ENCODE results near the gene KIF24. TPM values are rescaled to one million over a fixed set of nuclear protein-coding genes. Genes with fewer than 3 reads are reported as not detected.
A peak's percentile ranks its signal among the peaks of the same experiment; 100 is the strongest.

KIF24 gene
- total and polyA plus RNA-seq, 2 of the 8 experiments (the other 6 are each of a cell fraction or from before 2014, with no cell fraction given), result 2.7 to 3.9 TPM

DNA sequence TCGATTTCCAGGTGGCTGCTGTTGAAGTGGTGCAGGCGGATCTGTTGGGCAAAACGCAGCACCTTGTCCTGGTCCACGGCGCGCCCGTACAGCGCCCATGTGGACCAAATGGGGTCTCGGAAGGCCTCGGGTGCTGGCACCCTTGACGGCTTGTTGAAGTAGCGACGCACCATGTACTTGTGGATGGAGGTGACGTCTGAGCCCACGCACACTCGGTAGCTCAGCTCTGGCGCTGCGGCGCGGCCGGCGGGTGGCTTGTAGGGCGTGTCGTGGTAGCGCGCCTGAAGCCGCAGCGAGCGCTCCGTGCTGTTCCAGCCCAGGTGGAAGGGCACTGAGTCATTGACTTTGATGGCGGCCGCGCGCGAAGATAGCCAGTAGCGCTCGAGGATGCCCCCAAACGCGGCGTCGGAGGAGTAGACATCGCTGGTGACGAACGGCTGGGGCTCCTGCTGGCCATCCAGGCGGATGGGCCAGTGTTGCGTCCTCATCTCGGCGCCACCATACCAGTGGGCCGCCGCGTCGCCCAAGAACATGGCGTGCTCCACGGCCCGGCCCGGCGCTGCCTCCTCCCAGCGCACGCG is 42.9 kb upstream of the KIF24 start:
- ChIA-PET CTCF (ENCODE audit: partially characterized antibody) (interaction anchor here (0.7 to 19.4 kb wide), 5 partner anchors 9 to 118 kb away, joined by 3 to 350 read pairs (median 6); no protein-coding TSS in a partner anchor), POLR2A (ENCODE audit: partially characterized antibody) (interaction anchor here (1.2 kb wide), 1 partner anchor 33 kb away, joined by 3 read pairs; no protein-coding TSS in a partner anchor)
- no peaks in the 10 kb centered on the region for H3K79me2 ChIP-seq (ENCODE audit: control insufficient read depth in 1 of 2, insufficient read depth in 2 of 2, low read length in 2 of 2)
- H2AFZ ChIP-seq (ENCODE audit: low read length), result no peak overlapping the region
- 91% methylated on average over 44 of the region's 60 CpGs; no CpG with 5 or more reads in 1 of the 2 experiments for WGBS, 2 experiments (ENCODE audit: extremely low coverage in 1 of 2, insufficient coverage in 1 of 2, insufficient read length in 1 of 2, insufficient replicate concordance in 2 of 2, low coverage in 1 of 2, low lambda C conversion rate in 2 of 2, missing lambda C conversion rate in 1 of 2)
- no peak overlapping the region for H2BK12ac ChIP-seq (ENCODE audit: low read depth, low read length)
- no peak overlapping the region for H3K14ac ChIP-seq (ENCODE audit: insufficient read length)
- no peak overlapping the region for H2BK15ac ChIP-seq (ENCODE audit: low read length)
- no peak overlapping the region for H4K5ac ChIP-seq (ENCODE audit: insufficient read length, low read depth, low read length)
- H2BK20ac ChIP-seq (ENCODE audit: low read length), result no peak overlapping the region
- H3K23me2 ChIP-seq (ENCODE audit: low read depth, low read length), result peaks cover 9% of the 10 kb centered on the region
- H3K4me2 ChIP-seq (ENCODE audit: insufficient read depth in 1 of 2, low read depth in 2 of 2, low read length in 2 of 2), result no peak overlapping the region
- H3K4ac ChIP-seq (replicated peaks; ENCODE audit: insufficient read length, low read depth, low read length), result no peak overlapping the region
- no peak overlapping the region for H3K56ac ChIP-seq (replicated peaks; ENCODE audit: insufficient read length, low read depth, low read length)
- H4K8ac ChIP-seq (ENCODE audit: extremely low read depth, insufficient read depth, low read length), result peak overlapping the region; percentile 80
- peaks cover 0 to 9% (median 0%) of the 10 kb centered on the region in 4 experiments; a peak in 1 of 8 replicates for H3K36me3 ChIP-seq (ENCODE audit: control insufficient read depth in 2 of 4, insufficient read depth in 4 of 4, low read length in 3 of 4)
- peaks cover 3 to 4% (median 3%) of the 10 kb centered on the region in 4 experiments; a peak in 6 of 7 replicates for H3K4me1 ChIP-seq (replicated peaks in 1 of 4; ENCODE audit: control insufficient read depth in 3 of 4, insufficient read depth in 4 of 4, low read length in 3 of 4)
- H3K79me1 ChIP-seq (ENCODE audit: low read depth, low read length), result no peaks in the 10 kb centered on the region; the same call in 1 of the 2 replicates
- H4K91ac ChIP-seq (replicated peaks; ENCODE audit: insufficient read length, low read length), result no peak overlapping the region
- no peak overlapping the region for H2AK5ac ChIP-seq (ENCODE audit: low read depth, low read length)
- H3K27me3 ChIP-seq (replicated peaks in 1 of 4; ENCODE audit: control insufficient read depth in 3 of 4, extremely low read depth in 1 of 4, insufficient read depth in 3 of 4, low read length in 3 of 4), result peaks cover 0 to 6% (median 3%) of the 10 kb centered on the region in 4 experiments; a peak in 3 of 7 replicates
- H3K9me3 ChIP-seq (ENCODE audit: insufficient read depth in 2 of 2, low read depth in 1 of 2, low read length in 1 of 2), result peaks cover 0 to 6% of the 10 kb centered on the region in 2 experiments; a peak in 2 of 4 replicates
- no peak overlapping the region for H3K18ac ChIP-seq (ENCODE audit: extremely low read depth, low read length)
- peaks cover 0 to 4% of the 10 kb centered on the region in 2 experiments for H4K20me1 ChIP-seq (replicated peaks in 1 of 2; ENCODE audit: control insufficient read depth in 1 of 2, insufficient read depth in 2 of 2, low read length in 2 of 2)
- no peak overlapping the region for H2BK120ac ChIP-seq (replicated peaks; ENCODE audit: low read depth, low read length)
- H3K27ac ChIP-seq (ENCODE audit: low read depth, low read length), result no peak overlapping the region
- FAIRE-seq (no peak), DNase-seq (ENCODE audit: low read depth in 1 of 2, low spot score in 2 of 2) (no peak)
- no peak overlapping the region for H3K23ac ChIP-seq (ENCODE audit: insufficient read length)
- no peak overlapping the region for H3K9ac ChIP-seq (replicated peaks in 1 of 4; ENCODE audit: extremely low read depth in 1 of 4, low read depth in 3 of 4, low read length in 3 of 4)
- H3K4me3 ChIP-seq (ENCODE audit: extremely low read depth in 1 of 4, insufficient read depth in 2 of 4, low read depth in 3 of 4, low read length in 4 of 4), result no peak overlapping the region
- H2BK5ac ChIP-seq (ENCODE audit: low read depth, low read length), result 0 out of 2 replicates have a peak overlapping the region, but pooled peaks have one; percentile 16
- TF ChIP-seq BACH1 (IDR thresholded peaks at IDR 0.05; ENCODE audit: low read length) (no peak), SUZ12 (IDR thresholded peaks at IDR 0.05; ENCODE audit: low read length) (no peak), RFX5 (IDR thresholded peaks at IDR 0.05; ENCODE audit: borderline replicate concordance, low read depth, low read length) (no peak), CHD1 (IDR thresholded peaks at IDR 0.05; ENCODE audit: low read depth, low read length) (no peak), YY1 (IDR thresholded peaks at IDR 0.05; ENCODE audit: low read depth, low read length) (no peak), SP2 (IDR thresholded peaks at IDR 0.05; ENCODE audit: low read length) (no peak), POLR2AphosphoS5 (IDR thresholded peaks at IDR 0.05; ENCODE audit: low read depth, low read length) (no peak)
- TF ChIP-seq, protein P1, sequence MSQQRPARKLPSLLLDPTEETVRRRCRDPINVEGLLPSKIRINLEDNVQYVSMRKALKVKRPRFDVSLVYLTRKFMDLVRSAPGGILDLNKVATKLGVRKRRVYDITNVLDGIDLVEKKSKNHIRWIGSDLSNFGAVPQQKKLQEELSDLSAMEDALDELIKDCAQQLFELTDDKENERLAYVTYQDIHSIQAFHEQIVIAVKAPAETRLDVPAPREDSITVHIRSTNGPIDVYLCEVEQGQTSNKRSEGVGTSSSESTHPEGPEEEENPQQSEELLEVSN (IDR thresholded peaks at IDR 0.05), result no peak
- TF ChIP-seq, protein P2, sequence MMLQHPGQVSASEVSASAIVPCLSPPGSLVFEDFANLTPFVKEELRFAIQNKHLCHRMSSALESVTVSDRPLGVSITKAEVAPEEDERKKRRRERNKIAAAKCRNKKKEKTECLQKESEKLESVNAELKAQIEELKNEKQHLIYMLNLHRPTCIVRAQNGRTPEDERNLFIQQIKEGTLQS (IDR thresholded peaks at IDR 0.05; ENCODE audit: insufficient read depth, low read depth, low read length), result no peak

All from H1 (cell line).